ENCODE data around the gene FAM98C. TPM values are rescaled to one million over a fixed set of nuclear protein-coding genes. Genes with fewer than 3 reads are reported as not detected.
A peak's percentile ranks its signal among the peaks of the same experiment; 100 is the strongest.

The FAM98C gene
- total and polyA plus RNA-seq, 2 experiments from 2014 or later: 9.9 to 20.2 TPM

- H2AFZ ChIP-seq: peak overlapping the region; percentile 70
- H3K27ac ChIP-seq: peak overlapping the region; percentile 42
- TF ChIP-seq EZH2phosphoT487 (IDR thresholded peaks at IDR 0.05; ENCODE audit: low read depth, severe bottlenecking, unreplicated experiment) (no peak), EZH2 (IDR thresholded peaks at IDR 0.05; ENCODE audit: borderline replicate concordance) (no peak), CTCF (IDR thresholded peaks at IDR 0.05; ENCODE audit: poor library complexity) (no peak)
- H3K9me3 ChIP-seq (ENCODE audit: low read depth): no peaks in the 10 kb centered on the region
- no peaks in the 10 kb centered on the region for H3K36me3 ChIP-seq (replicated peaks; ENCODE audit: insufficient read depth, low read depth)
- H3K4me2 ChIP-seq: peak overlapping the region; percentile 94
- no peaks in the 10 kb centered on the region for H4K20me1 ChIP-seq (ENCODE audit: insufficient read depth, poor library complexity, severe bottlenecking)
- H3K79me2 ChIP-seq: no peaks in the 10 kb centered on the region
- DNase-seq (ENCODE audit: low spot score): peak; percentile 58
- H3K9me2 ChIP-seq (replicated peaks; ENCODE audit: insufficient read depth): no peaks in the 10 kb centered on the region
- peak overlapping the region; percentile 77 for H3K4me3 ChIP-seq
- 5% methylated on average over 25 of the region's 28 CpGs for WGBS (ENCODE audit: low lambda C conversion rate, missing lambda C conversion rate)
- no peaks in the 10 kb centered on the region for H3K27me3 ChIP-seq
- peaks cover 12% of the 10 kb centered on the region for H3K4me1 ChIP-seq (ENCODE audit: insufficient read depth)
These were observed 13.6 kb upstream of the FAM98C start for GRCh38 chr19:38389101-38389925.

GRCh38 chr19:38389957-38390924 lies 12.7 kb upstream of the FAM98C start:
- no peak for DNase-seq (ENCODE audit: low spot score)
- Histone ChIP-seq H3K27me3 (no peaks in the 10 kb centered on the region), H3K4me1 (ENCODE audit: insufficient read depth) (peaks cover 12% of the 10 kb centered on the region), H4K20me1 (ENCODE audit: insufficient read depth, poor library complexity, severe bottlenecking) (no peaks in the 10 kb centered on the region), H3K4me3 (no peak overlapping the region), H3K4me2 (peak overlapping the region; percentile 94), H3K36me3 (replicated peaks; ENCODE audit: insufficient read depth, low read depth) (no peaks in the 10 kb centered on the region), H3K9me2 (replicated peaks; ENCODE audit: insufficient read depth) (no peaks in the 10 kb centered on the region), H2AFZ (no peak overlapping the region), H3K27ac (no peak overlapping the region), H3K9me3 (ENCODE audit: low read depth) (no peaks in the 10 kb centered on the region), H3K79me2 (no peaks in the 10 kb centered on the region)
- no peak for TF ChIP-seq CTCF (IDR thresholded peaks at IDR 0.05; ENCODE audit: poor library complexity)
- TF ChIP-seq EZH2phosphoT487 (IDR thresholded peaks at IDR 0.05; ENCODE audit: low read depth, severe bottlenecking, unreplicated experiment): no peak
- no peak for TF ChIP-seq EZH2 (IDR thresholded peaks at IDR 0.05; ENCODE audit: borderline replicate concordance)
- 80% methylated on average over 13 of the region's 22 CpGs for WGBS (ENCODE audit: low lambda C conversion rate, missing lambda C conversion rate)

- WGBS (ENCODE audit: low lambda C conversion rate, missing lambda C conversion rate): 54% methylated on average over 8 of the region's 8 CpGs
- H3K4me2 ChIP-seq: no peak overlapping the region
- H3K27ac ChIP-seq: no peak overlapping the region
- DNase-seq (ENCODE audit: low spot score): no peak
- H3K4me1 ChIP-seq (ENCODE audit: insufficient read depth): peaks cover 3% of the 10 kb centered on the region
- H3K4me3 ChIP-seq: no peak overlapping the region
- H3K27me3 ChIP-seq: no peaks in the 10 kb centered on the region
- TF ChIP-seq EZH2phosphoT487 (IDR thresholded peaks at IDR 0.05; ENCODE audit: low read depth, severe bottlenecking, unreplicated experiment) (no peak), EZH2 (IDR thresholded peaks at IDR 0.05; ENCODE audit: borderline replicate concordance) (no peak), CTCF (IDR thresholded peaks at IDR 0.05; ENCODE audit: poor library complexity) (no peak)
- H4K20me1 ChIP-seq (ENCODE audit: insufficient read depth, poor library complexity, severe bottlenecking): no peaks in the 10 kb centered on the region
- H3K9me3 ChIP-seq (ENCODE audit: low read depth): no peaks in the 10 kb centered on the region
- H3K36me3 ChIP-seq (replicated peaks; ENCODE audit: insufficient read depth, low read depth): no peaks in the 10 kb centered on the region
- H2AFZ ChIP-seq: no peak overlapping the region
- no peaks in the 10 kb centered on the region for H3K79me2 ChIP-seq
- H3K9me2 ChIP-seq (replicated peaks; ENCODE audit: insufficient read depth): no peaks in the 10 kb centered on the region
These were observed 10.9 kb upstream of the FAM98C start for GRCh38 chr19:38391911-38392464.
